Osteocyte (in vitro differentiated cells): Measurements from ENCODE around the gene MKLN1. TPM values are rescaled to one million over a fixed set of nuclear protein-coding genes. Genes with fewer than 3 reads are reported as not detected.

Source experiments
- DNase-seq: peaks from one replicate; pipeline ENCODE4 v3.0.0; 2021; ENCODE audit warnings: mixed read lengths; ENCODE audit not compliant: unreplicated experiment; ENCODE audit errors: extremely low spot score
- H3K27ac Mint-ChIP-seq: one replicate; pipeline ENCODE4 v1.8.0; 2021; ENCODE audit warnings: mild to moderate bottlenecking, mixed read lengths; ENCODE audit not compliant: unreplicated experiment
- H3K27me3 Mint-ChIP-seq: one replicate; pipeline ENCODE4 v1.8.0; 2021; ENCODE audit warnings: mixed read lengths; ENCODE audit not compliant: unreplicated experiment
- H3K36me3 Mint-ChIP-seq: one replicate; pipeline ENCODE4 v1.8.0; 2021; ENCODE audit warnings: mixed read lengths; ENCODE audit not compliant: unreplicated experiment
- H3K4me1 Mint-ChIP-seq: one replicate; pipeline ENCODE4 v1.8.0; 2021; ENCODE audit warnings: mixed read lengths; ENCODE audit not compliant: unreplicated experiment
- H3K4me3 Mint-ChIP-seq: one replicate; pipeline ENCODE4 v1.8.0; 2021; ENCODE audit warnings: mild to moderate bottlenecking, moderate library complexity, mixed read lengths; ENCODE audit not compliant: unreplicated experiment
- H3K9me3 Mint-ChIP-seq: one replicate; pipeline ENCODE4 v1.8.0; 2021; ENCODE audit warnings: mixed read lengths; ENCODE audit not compliant: unreplicated experiment
- CTCF ChIP-seq: fragments of 200-600 bp; sonication (generic); IDR thresholded peaks from 2 replicates; pipeline ENCODE4 v1.5.0; 2021; ENCODE audit warnings: antibody characterized with exemption, mild to moderate bottlenecking, moderate library complexity
- total RNA-seq: library from RNA; stranded (reverse); gene quantifications from 2 replicates; pipeline ENCODE4 v1.2.1, GENCODE V29; 2021

MKLN1 gene
- total RNA-seq, 1 donor from 2014 or later: 41.4 TPM

- Mint-ChIP-seq H3K9me3 (peaks cover 21% of the 10 kb centered on the region), H3K27me3 (no peaks in the 10 kb centered on the region), H3K4me3 (no peak overlapping the region), H3K36me3 (peaks cover 6% of the 10 kb centered on the region), H3K27ac (no peak overlapping the region), H3K4me1 (no peaks in the 10 kb centered on the region)
- DNase-seq: no peak
- no peak for TF ChIP-seq CTCF
These were observed 20.0 kb upstream of the MKLN1 start for GRCh38 chr7:131307627-131308026.

DNA sequence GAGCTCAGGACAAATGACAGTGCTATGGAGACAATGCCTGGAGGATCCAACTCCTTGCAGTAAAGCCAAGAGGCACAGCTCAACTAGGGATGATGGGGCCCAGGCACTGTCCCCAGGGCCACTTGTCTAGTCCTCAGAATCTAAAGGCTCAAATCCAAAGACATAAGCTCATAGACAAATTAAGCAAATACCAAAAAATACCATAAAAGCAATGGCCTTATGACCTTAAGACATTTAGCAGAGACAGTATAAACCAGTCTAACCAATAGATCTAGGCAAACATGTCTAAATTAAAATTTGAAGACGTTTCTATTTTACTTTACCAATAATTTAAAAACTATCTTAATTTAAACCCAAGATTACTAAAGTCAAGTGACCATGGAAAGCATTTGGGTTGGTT lies 14.8 kb upstream of the MKLN1 start:
- peaks cover 21% of the 10 kb centered on the region for H3K9me3 Mint-ChIP-seq
- DNase-seq: no peak
- H3K27ac Mint-ChIP-seq: no peak overlapping the region
- TF ChIP-seq CTCF: no peak
- peaks cover 17% of the 10 kb centered on the region for H3K36me3 Mint-ChIP-seq
- H3K4me1 Mint-ChIP-seq: no peaks in the 10 kb centered on the region
- peaks cover 9% of the 10 kb centered on the region for H3K27me3 Mint-ChIP-seq
- no peak overlapping the region for H3K4me3 Mint-ChIP-seq

DNA sequence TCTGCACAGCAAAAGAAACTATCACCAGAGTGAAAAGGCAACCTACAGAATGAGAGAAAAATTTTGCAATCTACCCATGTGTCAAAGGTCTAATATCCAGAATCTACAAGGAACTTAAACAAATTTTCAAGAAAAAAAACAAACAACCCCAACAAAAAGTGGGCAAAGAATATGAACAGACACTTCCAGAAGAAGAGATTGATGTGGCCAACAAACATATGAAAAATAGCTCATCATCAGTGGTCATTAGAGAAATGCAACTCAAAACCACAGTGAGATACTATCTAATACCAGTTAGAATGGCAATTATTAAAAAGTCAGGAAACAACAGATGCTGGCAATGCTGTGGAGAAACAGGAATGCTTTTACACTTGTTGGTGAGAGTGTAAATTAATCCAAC lies 7.1 kb upstream of the MKLN1 start:
- peaks cover 2% of the 10 kb centered on the region for H3K4me1 Mint-ChIP-seq
- no peak for TF ChIP-seq CTCF
- peaks cover 15% of the 10 kb centered on the region for H3K9me3 Mint-ChIP-seq
- H3K36me3 Mint-ChIP-seq: peaks cover 17% of the 10 kb centered on the region
- peaks cover 9% of the 10 kb centered on the region for H3K27me3 Mint-ChIP-seq
- no peak overlapping the region for H3K27ac Mint-ChIP-seq
- H3K4me3 Mint-ChIP-seq: no peak overlapping the region
- no peak for DNase-seq

- Mint-ChIP-seq H3K27me3 (peaks cover 4% of the 10 kb centered on the region), H3K4me1 (peaks cover 6% of the 10 kb centered on the region), H3K27ac (no peak overlapping the region), H3K4me3 (no peak overlapping the region), H3K36me3 (peaks cover 12% of the 10 kb centered on the region), H3K9me3 (peaks cover 9% of the 10 kb centered on the region)
- DNase-seq: no peak
- no peak for TF ChIP-seq CTCF
These were observed 6.0 kb upstream of the MKLN1 start for GRCh38 chr7:131321656-131322055.

DNA sequence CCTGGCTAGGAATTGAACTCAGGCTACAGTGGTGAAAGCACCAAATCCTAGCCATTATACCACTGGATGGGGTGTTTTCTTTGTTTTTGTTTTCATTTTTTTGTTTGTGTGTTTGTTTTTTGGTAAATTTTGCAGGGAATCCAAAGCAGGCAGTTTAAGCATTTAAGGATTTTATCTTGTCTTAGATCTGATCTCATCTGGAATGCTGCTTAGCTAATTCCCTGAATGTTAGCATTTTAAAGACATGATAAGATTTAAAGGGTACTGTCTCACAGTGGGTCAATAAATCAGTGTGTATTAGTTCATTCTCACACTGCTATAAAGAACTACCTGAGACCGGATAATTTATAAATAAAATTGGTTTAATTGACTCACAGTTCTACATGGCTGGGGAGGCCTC lies 5.6 kb upstream of the MKLN1 start:
- Mint-ChIP-seq H3K4me1 (peaks cover 10% of the 10 kb centered on the region), H3K4me3 (no peak overlapping the region), H3K27me3 (peaks cover under 1% of the 10 kb centered on the region), H3K27ac (no peak overlapping the region), H3K9me3 (peaks cover 5% of the 10 kb centered on the region), H3K36me3 (peaks cover 8% of the 10 kb centered on the region)
- no peak for TF ChIP-seq CTCF
- DNase-seq: no peak
